ENCODE measurements around the gene QARS1.

The QARS1 gene

DNA sequence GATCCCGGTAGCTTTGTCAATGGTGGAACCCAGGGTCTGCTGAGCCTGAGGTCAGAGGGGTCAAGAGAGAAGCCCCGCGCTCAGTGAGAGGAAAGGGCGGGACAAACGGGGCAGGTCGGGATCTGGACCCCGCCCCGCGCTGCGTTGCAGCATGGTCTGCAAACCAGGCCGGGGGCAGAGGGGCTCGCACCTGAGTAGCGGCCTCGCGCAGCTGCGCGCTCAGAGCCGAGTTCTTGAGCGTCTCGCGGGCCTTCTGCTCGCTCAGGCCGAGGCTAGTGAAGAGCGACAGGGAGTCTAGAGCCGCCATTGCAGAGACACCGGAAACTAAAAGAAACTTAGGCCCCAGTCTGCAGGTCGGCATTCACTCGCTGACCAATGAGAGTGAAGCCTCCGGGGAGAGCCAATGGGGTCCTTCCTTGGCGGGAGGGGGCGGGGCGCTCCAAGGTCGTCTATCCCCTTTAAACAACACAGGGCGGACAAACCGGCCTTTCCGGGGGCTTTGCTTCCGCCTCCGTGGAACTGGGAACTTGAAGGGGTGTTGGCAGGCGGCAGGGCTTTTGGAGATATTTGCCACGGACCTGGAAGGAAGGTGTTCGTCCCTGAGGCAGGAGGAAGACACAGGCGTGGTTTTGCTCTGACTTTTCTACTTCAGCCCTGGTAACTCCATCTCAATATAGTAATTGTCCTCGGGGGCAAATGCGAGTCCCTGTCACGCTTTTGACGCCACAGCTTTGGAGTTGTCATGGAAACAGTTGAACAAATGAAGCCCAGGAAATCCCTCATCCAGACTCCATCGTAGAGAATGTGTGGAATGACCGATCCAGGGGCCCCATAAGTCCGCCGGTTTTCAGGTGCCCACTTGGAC, at the start of gene QARS1:
TSS of gene QARS1 (minus strand) at position 331 of the 865 bp plus-strand sequence. CDS start at position 307, 24 bp downstream.
- DNase-seq = peak; percentile 88

DNA sequence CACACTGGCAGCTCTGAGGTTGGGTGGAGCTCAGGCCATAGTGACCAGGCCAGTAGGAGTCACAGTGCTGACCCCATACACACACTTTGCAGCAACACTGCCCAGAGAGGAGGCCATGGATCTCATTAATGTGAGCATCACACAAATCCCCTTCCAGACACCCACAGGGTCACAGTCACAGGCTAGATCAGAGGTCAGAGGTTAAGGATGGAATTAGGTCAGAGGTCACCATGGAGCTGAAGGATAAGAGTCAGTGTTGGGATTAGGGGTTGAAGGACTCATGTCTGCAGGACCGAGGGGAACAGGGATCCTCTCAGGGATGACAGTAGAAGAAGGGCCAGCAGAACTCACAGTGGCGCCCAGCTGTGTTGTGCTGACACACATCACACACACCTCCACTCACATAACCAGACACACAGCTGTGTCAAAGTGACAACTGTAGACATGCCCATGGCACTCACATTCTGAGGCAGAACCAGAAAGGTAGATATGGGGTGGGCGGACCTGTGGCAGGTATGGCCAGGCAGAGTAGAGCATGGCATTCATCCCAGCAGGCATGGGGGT, 48.9 kb upstream of the QARS1 start:
- no peak for DNase-seq

DNA sequence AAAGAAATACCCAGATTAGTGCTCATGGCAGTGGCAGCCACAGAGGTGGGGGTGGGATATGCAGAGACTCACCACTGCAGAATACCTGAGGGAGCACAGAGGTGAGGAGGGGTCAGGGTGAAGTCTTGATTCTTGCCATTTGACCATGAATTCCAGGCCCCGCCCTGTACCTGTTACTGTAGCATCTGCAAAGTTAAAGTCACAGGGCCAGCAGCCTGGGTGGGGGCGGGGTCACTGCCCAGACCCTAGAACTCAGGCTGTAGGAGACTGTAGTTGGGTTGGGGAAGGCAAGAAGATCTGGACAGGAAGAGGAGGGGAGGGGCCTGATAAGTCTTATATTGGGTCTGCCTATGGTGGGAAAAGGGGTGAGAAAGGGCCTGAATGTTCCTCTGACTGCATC, 47.1 kb upstream of the QARS1 start:
- no peak for DNase-seq

DNA sequence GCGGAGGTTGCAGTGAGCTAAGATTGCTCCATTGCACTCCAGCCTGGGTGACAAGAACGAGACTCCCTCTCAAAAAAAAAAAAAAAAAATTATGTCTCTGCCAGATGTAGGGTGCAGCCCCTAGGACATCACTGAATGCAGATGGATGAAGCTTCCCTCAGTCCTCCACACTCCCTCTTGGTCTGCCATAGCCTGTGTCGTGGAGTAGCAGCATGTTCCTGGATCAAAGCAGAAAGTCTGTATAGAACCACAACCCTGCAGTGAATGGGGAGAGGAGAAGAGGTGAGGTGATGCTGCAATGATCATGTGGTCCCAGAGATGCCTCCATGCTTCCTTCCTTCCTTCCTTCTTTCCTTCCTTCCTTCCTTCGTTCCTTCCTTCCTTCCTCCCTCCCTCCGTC, 43.6 kb upstream of the QARS1 start:
- no peak for DNase-seq

DNA sequence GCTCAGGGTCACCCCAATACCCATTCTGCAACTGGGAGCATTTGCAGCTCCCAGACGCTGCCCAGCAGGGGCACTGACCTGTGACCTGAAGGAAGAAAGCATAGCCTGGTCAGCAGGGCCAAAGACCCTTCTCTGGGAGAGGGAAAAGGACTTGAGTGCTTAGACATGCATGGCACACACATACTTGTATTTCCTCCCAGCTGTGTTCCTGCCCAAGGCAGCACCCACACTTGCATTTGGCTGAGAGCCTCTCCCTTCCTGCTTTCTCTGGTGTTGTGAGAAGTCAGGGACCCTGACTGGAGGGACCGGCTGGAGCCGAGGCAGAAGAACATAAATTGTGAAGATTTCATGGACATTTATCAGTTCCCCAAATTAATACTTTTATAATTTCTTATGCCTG, 35.5 kb upstream of the QARS1 start:
- DNase-seq = no peak

DNA sequence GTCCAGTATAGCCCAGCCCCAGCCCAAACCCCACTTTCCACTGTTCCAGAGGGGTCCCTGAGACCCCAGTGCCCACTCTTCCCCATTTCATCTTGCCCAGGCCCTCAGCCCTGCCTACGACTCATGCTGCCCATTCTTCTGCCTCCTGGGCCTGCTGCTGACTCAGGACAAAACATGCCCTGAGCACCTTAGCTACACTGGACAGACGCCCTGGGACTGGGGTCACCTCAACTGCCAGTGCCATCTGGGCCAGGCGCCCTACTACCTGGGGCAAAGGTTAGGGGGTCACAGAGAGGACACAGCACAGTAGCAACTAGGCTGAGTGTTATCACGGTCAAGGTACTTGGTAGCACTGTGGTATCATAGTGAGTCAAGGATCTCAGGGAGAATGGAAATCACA, 30.9 kb upstream of the QARS1 start:
- no peak for DNase-seq

DNA sequence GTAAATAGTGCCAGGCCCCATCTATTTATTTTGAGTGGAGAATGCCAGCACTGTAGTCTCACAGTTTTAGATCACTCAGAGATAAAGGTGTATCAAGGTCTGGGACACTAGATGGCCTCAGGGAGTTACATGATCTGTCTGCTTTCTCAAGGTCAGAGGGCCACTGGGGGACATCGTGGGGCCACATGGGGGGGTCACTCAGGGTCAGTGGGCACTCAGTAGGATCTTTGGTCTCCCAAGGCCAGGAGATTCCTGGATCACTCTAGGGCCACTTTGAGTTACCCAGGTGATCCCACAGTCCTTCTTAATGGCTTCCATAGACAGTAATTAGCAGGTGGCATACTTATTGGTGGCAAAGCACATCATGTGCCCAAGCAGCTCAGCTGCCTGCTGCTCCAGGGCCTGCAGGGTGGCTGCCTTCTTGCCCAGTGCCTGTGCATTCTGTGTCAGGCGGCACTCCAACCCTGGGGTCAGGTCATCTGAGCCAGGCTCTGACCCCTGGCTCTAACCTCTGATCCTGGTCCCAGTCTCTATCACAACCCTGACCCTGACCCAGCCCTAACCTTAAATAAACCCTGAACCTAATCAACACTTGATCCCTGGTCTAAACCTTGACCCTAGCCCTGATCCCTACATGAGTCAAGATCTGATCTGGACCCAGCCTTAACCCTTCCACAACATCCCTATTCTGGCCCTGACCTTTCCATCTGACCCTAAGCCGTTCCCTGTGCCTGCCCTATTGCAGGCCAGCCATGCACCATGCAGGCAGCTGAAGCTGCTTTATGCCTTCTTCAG, 30.1 kb upstream of the QARS1 start:
- DNase-seq = no peak

DNA sequence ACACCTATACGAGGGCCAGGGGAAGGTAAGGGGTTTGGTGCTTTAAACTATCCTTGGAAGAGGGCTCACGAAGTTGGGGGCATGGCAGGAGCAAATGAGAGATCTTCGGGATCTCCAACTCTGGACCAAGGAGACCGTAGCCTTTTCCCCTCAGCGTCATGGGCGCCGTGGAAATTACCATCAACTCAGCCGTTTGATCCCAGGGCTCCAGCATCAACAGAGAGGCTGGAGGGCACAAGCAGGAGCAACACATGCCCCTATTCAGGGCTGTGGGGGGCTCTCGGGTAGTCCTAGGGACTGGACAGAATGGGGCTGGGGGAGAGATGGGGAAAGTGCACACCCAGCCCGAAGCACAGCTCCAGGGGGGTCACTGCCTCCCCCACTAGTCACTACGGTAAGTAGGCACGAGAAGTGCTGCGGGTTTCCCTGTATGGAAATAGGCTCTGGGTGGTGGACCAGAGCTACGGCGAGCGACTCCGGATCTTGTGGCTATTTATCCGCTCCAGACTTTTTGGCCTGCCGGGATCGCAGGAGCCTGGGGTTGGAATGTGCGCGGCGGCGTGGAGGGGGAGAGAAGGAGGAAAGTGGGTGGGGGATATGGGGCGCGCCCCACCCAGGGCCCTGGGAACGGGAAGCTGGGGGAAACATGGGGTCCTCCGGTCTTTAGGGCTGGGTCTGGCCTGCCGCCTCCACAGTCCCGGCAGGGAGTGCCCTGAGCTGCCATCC, 28.8 kb upstream of the QARS1 start:
- peak; percentile 90 for DNase-seq

DNA sequence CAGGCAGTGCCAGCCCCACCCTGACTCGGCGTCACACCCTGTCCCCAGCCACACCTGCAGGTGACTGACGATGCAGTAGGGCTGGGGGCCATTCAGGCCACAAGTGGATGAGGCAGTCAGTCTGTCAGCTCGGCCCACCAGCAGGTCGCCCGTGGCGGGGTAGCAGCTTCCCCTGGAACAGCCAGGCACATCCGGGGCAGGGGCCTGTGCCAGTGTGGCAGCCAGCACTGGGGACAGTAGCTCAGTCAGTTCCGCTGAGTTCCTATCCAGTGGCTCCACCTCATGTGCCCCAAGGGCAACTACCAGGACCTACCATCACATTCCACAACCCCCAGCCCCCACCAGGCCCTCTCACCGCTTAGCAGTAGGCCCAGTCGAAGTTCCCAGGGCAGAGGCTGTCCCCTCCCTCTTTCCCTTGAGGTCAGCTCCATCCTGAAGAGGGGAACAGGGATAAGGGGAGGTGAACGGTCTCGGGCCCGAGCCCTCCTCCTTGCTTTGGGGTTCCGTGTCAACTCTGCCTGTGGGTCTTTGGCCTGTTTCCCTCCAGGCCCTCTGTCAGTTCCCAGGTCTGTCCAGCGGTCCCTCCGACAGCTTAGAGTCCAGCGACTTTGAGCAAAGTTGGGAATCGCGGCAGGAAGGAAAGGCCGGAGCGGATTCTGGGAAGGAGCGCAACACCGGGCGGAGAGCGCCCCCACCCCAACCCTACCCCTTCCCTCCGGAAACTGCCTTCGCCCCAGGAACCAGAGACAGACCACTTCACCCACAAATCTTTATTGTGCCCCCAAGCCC, 28.1 kb upstream of the QARS1 start, which contains the start of gene LAMB2:
TSS of gene LAMB2 (minus strand) at position 614 of the 789 bp plus-strand sequence. CDS start at position 431, 183 bp downstream.
- DNase-seq = peak; percentile 76

DNA sequence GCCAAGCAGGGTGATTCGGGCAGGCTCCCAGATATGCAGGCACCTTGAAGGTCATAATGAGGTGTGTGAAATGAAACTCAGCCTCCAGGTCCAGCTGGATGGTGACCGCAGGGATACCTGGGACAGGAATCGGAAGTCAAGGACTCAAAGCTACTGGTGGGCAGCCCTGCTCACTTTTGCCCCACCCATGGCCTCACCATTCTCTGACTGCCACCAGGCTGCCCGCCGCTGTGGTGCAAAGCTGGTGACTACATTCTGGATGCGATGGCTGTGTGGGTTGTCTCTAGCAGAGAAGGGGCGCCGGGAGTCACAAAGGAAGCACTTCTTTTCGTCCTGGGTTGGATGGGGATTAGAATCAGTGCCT, 27.5 kb upstream of the QARS1 start:
- no peak for DNase-seq

DNA sequence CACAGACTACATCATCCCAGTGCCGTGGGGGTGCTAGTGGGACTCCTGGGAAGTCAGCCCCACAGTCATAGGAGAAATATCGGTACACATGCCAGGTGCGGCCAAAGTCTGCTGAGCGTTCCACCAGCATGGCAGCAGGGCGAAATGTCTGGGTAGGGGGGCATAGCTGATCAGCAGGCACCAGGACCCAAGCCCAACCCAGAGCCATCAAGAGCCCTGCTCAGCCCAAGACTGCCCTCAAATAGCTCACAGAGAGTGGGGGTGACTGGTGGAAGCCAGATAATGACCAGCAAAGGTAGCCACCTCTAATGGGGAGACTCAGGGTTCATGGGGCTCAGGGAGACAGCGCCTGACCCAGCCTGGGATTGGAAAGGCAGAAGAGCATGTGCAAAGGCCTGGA, 27.0 kb upstream of the QARS1 start:
- DNase-seq = no peak

DNA sequence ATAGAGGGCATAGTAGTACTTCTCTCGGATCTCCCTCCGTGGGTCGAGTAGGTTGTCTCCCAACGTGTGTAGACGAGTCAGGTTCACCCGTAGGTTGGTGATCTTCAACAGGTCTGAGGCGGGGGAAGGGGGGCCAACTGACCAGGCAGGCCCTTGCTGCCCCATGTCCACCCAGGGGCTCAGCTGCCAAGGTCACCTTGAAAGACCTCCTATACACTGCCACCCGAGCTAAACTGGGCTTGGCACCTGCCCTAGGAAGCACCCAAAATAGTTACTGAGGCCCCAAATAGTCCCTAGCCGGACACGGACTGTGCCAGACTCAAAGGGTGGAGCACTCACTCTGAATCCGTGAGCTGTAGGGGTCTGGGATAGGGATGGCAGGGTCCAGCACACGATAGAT, 26.5 kb upstream of the QARS1 start:
- no peak for DNase-seq

DNA sequence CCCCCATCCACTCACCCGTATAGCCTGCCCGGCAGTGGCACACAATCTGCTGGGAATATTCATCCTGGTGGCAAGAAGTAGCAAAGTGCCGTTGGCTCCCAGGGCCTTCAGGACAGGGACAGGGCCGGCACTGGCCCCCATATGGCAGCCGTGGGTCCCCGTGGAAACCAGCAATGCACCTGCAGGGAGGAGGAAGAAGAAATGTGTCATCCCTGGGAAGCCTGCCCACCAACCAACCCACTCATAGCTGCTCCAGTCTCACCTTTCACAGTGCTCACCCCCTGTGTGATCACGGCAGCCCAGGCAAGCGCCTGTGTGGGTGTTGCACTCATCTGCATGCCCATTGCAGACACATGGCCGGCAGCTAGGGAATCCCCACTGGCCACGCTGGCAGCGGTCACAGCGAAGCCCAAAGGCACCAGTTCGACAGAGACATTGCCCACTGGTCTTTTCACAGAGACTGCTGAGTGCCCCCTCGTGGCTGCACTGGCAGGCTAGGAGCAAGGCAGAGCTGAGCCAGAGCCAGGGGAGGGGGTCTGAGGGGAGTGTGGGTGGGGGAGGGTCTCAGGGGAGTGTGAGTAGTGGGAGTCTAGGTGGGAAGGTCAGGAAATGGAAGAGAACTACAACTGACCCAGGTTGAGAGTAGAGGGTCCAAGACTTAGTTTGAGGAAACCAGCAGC, 20.6 kb upstream of the QARS1 start:
- DNase-seq = no peak

DNA sequence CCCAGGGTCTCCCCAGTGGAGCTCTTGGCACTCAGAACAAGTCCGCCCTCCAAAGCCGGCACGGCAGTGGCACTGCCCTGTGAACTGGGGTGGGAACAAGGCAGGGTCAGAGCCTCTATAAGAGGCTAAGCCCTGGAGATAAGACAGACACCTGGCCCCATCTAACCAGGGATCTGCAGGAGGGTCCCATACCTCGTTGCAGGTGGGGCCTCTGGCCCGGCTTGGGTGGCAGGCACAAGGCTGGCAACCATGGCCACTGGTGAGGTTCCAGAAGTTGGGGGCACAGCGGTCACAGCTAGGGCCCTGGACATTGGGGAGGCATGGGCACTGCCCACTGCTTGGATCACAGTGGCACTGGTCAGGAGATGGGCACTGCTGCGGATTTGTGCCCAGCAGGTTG, 19.6 kb upstream of the QARS1 start:
- no peak for DNase-seq

DNA sequence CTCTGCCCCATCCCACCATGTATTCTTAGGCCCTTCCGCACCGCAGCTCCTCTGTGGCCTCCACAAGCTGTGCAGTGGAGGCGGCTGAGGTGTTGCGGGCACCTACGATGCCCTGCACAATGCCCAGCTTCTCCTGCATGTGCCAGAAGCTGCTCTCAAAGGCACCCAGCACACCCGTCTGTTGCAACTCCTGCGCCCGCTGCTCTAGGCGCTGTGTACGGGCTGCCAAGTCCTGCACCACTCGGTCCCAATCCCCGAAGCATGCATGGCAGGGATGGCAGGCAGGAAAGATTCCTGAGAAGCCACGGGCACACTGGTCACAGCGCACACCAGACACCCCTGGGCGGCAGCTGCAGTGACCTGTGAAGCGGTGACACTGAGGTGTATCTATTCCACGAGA, 19.1 kb upstream of the QARS1 start:
- no peak for DNase-seq

DNA sequence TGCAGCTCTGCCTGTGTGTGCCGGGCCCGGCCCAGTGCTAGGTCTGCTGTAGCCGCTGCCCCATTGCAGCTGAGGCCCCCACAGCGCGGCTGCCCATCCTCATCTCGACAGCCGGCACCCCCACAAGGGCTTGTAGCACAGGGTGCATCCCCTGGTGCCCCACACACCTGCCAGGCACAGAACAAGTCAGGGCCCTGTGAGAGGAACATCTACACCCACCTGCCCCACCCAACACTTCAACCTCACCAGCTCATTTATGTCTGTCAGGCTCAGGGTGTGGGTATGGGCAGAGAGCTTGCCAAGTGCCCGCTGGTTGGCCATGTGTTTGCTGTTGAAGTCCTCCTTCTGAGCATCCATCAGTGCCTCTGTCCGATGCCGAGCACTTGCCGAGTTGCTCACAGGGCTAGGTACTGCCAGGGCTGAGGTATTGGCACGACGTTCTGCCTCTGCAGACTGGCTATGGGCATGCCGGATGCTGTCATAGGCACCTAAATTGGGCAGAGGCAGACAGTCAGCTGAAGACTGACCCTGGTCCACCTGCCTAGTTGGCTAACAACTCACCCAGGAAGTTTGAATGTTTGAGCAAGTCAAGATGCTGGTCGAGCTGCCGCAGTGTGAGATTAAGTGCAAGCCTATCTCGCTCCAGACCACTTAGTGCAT, 18.5 kb upstream of the QARS1 start:
- DNase-seq = no peak

DNA sequence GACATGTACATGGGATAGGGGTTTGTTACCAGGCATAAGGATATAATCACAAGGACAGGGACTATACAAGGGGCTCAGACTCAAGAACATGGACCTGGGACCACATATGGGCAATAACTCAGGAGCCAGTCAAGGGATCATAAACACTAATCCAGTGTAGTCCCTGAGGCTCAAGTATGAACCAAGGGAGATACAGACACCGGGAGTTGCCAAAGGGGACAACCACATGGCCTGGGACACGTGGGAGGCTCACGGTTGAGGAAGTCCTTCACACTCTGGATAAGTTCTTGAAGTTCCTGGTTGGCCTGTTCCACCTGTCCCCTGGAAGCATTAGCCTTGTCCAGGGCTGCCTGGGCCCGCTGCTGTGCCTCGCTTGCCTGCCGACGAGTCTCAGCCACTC, 17.9 kb upstream of the QARS1 start:
- DNase-seq = no peak

DNA sequence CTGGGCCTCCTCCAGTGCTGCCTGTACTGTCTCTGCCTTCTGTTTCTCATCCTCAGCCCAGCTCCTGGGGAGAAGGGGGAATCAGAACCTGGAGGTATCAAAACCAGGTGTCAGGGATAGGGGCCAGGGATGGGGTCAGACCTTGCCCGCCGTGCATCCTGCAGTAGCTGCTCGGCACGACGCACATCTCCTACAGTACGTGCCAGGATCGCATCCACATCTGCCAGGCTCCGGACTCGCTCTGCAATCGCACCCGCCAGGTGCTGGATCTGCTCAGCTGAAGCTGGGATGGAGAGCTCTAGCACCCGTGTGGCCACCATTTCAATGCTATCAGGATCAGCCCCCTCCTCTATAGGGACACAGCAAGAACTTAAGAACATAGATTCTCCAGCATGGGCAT, 17.5 kb upstream of the QARS1 start:
- no peak for DNase-seq

DNA sequence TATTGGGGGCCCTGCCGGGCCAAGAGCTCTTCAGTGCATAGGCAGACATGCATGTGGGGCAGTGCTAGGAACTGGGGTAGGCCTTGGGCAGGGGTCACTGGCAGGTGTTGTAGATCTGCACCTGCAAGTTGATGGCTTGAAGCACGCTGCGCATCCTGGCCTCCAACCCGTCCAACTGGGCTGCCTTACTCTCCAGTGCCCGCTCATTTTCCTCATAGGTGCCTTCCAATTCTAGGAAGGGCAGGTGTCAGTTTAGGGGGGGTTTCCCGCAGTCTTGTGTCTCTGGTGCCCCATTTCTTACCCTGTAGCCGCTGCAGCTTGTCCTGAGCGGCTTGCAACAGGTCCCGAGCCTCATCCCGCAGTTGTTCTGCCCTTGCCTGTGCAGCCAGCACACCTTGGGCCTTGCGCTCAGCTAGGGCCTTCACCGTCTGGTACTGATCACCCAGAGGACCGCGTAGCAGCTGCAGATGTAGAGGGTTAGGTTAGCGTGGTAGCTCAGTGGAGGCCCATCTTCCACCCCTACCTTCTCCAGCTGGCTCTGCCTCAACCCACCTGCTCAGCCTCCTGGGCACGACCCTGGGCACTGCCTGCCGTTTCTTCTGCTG, 16.7 kb upstream of the QARS1 start:
- DNase-seq = no peak

DNA sequence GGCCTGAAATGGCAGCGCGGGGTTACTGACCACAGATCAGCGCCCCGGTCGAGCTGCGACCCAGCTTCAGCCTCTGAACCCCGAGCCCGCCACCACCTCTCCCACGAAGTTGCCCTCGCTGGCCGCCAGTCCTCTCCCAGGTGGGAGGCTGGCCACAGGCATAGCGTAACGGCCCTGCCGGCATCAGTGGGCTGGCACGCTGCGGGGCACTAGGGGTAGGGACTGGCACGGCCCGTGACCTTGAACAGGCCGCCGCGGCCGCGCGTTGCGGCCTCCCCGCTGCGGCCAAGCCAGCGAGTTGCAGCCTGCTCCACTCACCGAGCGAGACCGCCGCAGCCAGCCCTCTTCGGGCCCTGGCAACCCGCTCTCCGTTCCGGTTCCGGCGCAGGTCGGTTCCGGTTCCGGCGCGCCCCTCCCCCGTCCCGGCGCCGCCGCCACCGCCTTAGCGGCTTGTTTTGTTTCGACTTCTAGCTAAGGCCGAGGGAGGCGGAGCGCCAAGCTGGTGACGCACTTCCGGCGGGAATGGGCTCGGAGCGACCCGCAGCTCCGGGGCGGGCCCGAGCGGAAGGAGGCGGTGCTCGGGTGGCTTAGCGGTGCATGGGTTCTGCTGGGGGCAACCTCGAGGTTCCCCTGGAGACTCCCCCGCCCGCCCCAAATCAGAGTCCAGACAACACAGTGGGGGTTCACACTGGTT, 16.0 kb upstream of the QARS1 start, which contains the start of gene USP19:
TSS of gene USP19 (minus strand) at position 386 of the 694 bp plus-strand sequence. CDS start 1,678 bp downstream, outside the sequence.
- DNase-seq = peak; percentile 91

Data from NCI-H226 (cell line).